NCI-H524 treated with DMSO at 0.1 percent for 48 hours (cell line): Measurements from ENCODE around the gene CIDEA.
"Not testable (repeated sequence)": the region's sequence is repeated elsewhere in the genome, so short reads cannot be mapped to it uniquely, and the experiment has no call there.

Experiments
- DNase-seq: peaks from one replicate; lab custom pipeline; 2025; lab: John Stamatoyannopoulos, UW

CIDEA gene

DNA sequence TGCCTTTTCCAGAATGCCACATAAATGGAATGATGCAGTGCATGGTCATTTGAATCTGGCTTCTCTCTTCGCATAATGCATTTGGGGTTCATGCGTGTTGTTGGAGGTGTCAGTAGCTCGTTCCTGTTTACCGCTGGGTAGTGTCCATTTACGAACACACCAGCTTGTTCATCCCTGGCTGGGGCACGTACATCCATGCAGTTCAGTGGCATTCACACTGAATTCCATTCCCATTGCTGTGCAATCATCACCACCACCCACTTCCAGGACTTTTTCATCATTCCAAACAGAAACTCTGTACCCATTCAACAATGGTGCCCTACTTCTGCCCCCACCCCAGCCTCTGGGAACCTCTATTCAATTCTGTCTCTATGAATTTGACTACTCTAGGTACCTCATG is 14.7 kb upstream of the CIDEA start:
- no peak for DNase-seq

DNA sequence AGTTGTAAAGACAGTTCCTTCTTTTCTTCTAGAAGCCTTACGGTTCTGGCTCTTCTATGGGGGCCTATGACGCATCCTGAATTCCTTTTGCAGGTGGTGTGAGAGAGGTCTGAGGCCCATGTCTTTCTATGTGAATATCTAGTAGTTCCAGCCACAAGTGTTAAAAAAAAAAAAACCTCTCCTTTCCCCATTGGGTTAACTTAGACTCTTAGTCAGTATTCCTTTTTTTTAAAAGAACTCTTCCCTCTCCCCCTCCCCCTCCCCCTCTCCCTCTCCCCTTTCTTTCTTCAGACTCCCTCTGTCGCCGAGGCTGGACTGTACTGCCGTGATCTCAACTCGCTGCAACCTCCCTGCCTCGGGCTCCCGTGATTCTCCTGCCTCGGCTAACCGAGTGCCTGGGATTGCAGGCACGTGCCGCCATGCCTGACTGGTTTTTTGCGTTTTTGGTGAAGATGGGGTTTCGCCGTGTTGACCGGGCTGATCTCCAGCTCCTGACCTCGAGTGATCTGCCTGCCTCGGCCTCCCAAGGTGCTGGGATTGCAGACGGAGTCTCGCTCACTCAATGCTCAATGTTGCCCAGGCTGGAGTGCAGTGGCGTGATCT is 11.4 kb upstream of the CIDEA start:
- DNase-seq = no peak

DNA sequence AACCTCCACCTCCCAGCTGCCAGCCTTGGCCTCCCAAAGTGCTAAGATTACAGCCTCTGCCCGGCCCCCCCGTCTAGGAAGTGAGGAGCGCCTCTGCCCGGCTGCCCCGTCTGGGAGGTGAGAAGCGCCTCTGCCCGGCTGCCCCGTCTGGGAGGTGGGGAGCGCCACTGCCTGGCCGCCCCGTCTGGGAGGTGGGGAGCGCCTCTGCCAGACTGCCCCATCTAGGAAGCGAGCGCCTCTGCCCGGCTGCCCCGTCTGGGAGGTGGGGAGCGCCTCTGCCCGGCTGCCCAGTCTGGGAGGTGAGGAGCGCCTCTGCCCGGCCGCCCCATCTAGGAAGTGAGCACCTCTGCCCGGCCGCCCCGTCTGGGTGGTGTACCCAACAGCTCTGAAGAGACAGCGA is 10.9 kb upstream of the CIDEA start:
- not testable (repeated sequence) for DNase-seq

DNA sequence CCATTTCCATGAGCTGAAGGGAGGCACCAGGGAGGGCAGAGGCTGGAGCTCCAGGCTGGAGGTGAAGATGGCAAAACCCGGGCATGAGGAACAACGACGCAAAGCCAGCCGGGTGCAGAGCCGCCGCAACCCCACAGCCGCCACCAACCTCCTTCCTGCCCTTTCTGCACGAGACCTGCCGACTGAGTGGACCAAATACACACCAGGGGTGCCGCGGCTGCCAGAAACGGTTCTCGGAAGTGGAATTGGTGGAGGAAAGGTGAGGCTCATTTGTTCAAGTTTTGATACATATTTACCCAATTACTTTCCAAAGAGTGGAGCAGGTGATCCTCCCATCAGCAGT is 8.4 kb upstream of the CIDEA start:
- no peak for DNase-seq

DNA sequence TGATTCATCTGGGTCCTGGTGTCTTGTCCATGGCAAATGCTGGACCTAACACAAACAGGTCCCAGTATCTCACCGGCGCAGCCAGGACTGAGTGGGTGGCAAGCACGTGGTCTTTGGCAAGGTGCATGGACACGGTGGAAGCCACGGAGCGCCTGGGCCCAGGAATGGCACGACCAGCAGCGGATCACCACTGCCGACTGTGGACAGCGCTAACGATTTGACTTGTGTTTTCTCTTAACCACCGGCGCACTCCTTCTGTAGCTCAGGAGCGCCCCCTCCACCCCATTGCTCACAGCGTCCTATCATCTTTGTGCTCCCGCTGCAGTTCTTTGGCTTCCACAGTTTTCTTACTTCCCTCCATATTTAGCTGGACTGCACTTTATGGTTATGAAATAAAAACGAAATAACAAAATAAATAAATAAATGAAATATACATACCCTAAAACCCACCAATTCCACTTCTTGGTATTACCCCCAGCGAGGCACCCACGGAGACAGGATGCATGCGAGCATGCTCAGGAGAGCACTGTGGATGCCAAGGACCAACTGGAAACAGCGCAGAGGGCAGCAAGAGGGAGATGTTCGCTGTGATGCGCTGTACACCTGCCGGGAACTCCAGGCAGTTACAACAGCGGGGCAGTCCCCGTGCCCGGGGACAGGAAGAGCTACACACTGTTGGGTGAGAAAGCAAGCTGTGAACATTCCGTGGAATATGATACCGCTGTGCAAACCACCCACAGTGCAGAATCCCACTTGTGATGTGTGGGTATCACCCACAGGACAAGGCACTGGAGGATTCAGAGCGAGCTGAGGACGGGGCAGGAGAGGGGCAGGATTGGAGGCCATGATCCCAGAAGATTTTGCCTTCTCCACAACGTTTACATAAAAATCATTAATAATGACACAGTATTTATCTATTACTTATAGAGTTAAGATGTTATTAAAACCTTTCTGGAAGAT is 7.0 kb upstream of the CIDEA start:
- DNase-seq = no peak

DNA sequence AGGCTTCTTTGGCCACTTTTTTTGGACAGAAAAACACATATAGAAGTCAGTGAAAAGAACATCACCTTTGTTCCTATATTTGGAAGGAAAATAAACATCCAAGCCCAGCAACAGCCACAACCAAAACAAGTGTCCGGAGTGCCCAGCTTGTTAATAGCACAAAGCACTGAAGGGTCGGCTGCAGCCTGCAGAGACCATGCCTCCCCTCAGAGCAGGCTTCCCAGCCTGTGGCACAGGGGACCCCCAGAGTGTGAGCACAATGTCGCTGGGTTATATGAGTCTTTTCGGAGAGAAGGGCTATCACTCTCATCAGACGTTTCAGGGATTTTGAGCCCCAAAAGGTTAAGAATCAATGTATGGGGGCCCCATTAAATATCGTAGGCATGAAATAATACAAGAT is 6.2 kb upstream of the CIDEA start:
- no peak for DNase-seq

DNA sequence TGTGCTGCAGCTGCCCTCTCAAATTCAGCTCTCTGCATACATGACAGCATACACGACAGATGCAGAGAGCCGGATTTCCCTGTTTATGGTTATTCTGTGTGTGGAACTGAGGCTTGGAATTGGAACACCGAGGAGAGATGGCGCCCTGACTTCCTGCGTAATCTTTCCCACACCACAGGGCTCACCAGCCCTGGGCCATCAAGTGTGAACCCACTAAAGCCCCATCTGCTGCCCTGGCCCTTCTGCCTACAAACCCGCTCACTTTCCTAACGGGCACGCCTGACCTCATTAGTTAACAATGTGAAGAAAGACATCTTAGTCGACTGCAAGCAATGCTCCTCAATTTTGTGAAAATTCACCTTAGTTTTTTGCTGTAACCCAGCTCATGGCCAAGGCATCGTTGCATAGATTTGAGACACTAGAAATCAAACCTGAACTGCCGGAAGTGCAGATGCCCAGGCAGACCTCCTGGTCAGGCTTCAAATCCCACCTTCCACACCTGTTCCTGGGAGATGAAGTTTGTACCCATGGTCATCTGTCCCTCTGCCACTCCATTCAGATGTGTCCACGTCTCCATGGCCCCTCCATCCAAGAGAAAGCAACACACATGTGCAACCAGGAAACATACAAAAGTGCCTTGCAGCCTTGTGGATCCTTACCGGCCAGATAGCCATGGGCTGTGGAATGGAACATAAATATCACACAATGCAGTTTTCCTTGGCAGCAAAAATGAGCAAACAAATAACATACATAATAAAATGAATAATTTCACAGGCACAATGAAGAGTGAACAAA is 5.0 kb upstream of the CIDEA start:
- DNase-seq = no peak

DNA sequence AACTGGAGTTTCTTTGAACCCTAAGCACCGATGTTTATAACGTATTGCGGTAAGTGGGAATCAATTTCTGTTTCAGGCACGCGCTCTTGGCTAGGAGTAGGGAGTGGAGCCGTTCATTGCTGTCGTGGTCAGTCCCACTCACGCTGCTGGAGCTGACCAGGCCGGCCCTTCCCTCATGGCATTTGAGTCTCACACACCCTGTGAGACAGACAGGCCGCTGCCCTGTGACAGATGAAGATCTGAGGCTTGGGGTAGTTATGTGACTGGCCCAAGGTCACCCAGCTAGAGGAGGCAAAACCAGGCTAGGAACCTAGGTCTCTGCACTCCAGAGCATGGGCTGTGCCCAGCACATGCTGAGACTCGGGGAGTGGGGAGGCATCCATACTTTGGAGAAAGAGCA is 2.9 kb upstream of the CIDEA start:
- DNase-seq = no peak

DNA sequence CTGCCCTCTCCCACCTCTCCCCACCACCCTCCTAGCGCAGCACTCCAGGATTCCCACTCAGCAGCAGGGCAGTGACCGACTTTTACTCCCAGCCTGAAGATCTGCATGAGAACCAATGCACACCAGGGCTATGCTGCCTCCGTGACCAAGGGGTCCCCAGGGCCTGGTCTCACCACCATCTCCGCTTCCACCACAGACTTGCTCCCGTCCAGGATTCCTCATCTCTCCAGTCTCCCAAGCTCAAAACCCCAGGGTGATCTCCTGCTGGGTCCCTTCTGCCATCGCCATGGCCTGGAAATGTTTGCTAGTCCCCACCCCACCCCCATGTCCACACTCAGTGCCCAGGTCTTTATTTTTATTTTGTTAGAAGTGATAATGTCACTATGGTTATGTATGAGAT is 2.1 kb upstream of the CIDEA start:
- no peak for DNase-seq

DNA sequence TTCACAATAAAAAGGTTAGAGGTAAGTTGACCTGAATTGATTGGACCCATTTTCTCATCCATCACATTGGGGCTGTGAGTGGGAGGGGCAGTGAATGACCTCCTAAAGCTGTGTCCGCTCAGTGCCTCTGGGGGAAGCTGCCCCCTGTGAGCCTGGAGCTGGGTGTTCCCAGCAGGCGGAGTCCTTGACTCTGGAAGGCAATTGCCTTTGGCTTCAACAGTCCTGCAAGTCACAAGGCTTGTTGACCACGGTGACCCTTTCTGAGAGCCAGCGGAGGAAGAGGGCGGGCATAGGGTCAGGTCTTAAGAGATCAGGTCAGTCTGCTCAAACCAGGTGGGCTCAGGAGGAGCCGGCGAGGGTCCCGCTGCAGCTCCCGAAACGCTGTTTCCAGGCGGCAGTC is 1.1 kb upstream of the CIDEA start:
- DNase-seq = no peak

DNA sequence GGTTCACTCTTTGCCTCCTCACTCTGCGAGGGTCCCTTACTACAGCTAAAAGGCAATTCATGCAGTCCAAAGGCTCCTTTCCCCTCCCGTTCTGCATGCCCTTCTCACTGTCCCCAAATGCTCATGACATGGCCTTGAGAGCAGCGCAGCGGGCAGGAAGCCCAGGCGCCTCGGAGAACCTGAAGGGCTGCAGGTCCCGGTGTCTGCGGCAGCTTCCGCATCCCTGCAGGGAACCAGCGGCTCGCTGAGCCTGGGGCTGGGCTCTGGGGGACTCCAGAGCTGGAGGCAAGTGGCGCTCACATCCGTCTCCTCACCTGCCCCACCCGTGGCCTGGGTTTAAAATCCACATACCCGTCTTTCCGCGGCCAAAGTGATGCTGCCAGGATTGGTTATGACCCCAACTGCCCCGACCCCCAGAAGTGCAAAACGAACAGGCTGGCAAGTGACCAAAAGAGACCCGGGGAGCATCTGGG is 462 bp upstream of the CIDEA start:
- DNase-seq = no peak

DNA sequence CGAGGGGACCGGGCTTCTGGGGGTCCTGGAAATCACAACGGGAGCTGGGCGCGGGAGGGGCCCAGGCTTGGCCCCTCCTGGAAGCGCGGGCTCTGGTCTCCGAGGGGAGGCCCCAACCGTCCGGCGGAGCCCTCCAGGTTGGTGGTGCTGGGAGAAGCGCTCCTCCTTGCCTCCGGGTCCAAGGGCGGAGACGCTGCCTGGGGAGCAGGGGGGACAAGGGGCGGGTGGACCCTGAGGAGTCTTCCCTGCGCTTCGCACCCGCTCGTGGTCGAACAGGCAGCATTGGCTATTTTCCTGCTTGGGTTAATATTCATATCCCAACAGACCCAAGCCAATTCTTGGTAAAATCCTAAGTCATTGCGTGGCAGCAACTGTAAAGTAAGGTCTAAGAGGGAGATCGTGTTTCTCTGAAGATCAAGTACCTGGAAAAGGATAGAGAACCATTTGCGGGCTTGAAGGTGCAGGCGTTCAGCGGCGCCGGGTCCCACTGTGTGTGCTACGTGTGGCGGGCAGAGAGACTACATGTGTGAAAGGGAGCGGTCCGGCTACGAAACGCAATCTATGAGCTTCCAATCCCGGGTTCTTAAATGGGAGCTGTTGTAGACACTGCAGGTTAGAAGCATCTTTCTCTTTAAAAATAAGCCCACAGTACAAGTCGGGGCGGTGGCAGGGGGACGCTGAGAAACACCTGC is 805 bp downstream of the CIDEA start:
- DNase-seq = no peak

DNA sequence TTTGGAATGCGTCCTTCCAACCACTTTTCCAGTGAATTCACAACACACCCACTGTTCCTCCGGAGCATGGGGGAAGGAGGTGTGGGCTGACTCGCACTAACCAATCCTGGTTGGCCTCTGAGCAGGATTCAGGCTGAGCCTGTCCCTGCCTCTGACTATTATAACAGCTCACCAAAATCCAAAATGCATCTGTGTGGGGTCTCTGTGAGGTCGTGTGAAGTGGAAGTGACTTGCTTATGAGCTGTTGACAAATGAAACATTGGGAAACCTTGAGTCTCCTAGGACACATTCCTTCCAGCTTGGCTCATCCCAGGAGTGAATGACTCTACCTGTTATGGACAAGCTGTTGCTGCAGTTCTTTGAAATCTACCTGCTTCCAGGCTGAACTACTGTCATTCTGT is 1.5 kb downstream of the CIDEA start:
- DNase-seq = no peak

DNA sequence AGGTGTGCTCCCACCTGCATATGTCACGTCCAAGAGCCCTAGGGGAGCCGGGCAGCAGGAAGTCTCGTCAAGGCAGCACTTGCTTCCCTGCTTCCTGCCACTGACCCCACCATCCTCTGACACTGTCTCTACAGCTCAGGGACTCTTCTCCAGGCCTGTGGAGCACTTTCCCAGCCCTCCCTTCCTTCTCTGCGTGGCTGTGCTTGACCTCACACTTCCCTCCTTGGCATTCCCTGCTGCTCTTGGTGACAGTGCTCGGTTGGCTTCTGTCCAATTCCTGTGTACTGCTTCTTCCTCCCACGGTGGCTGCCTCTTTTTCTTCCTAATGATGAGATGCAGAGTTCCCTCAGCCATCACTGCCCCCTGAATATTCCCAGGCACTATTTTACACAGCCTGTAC is 2.8 kb downstream of the CIDEA start:
- no peak for DNase-seq

DNA sequence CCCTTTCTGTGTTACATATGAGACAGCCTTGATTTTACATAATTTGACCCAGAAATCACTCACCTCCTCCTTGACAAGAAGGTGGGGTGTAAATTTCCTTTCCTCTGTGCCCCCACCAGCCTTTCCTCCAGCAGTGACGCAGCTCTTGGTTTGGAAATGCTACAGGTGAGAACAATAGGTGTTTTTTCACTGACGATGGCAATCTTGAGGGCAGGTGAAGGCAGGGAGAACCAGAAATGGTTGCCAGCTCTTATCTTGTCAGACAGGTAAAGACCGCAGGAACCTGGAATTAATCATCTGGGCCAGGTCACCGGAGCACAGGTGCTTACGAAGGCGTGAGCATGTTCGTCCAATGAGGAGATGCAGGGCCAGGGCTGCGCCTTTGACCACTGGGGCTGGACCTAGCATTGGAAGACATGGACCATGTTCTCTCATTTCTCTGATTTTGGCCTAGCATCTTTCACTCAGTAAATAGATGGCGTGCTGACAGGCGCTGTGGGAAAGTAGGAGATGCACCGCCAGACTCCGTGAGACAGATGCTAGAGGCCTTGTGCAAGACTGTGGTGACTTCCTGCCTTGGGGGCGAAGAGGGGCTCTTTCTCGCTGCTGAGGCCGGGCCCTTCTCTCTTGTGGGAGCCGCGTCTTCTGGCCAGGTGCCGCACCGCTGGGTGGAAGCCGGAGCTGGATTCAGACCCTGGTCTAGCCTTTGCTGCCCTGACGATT is 4.0 kb downstream of the CIDEA start:
- no peak for DNase-seq

DNA sequence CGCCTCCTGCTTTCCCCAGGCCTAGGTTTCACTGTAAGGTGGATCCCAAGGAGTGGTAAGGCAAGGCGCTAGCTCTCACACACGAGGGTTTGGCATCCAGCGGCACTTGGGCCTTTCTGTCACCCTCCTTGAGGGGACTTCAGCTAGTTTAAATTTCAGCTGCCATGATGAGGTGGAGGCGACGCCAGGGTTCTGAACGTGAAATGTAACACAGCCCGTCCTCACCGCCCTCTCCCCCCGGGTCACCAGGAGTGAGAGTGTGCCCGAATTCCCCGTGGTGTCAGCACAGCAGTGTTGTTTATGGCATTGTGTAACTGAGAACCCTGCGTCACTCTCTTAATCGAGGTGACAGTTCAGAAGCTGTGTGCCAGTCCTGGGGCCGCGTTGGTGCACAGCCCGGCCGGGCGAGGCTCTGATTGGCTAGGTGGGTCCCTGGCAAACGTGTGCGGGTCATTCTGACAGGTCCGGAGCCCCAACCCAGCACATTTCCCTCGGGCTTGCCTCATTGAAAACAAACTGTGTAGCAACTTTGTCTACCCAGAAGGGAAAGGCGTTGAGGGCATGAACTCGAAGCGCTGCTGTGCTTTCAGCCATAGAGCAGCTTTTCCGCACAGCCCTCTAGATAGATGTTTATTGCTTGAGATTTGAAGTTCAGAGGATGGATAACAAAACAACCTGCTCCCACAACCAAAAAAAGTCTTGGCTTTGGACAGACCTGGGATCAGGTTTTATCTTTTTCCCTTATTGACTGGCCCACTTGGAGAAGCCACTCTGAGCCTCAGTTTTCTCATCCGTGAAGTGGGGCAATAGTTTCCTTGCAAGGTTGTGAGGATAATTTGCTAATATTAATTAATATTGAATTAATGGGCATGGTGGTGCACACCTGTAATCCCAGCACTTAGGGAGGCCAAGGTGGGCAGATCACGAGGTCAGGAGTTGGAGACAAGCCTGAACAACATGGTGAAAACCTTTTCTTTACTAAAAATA is 4.9 kb downstream of the CIDEA start:
- no peak for DNase-seq

DNA sequence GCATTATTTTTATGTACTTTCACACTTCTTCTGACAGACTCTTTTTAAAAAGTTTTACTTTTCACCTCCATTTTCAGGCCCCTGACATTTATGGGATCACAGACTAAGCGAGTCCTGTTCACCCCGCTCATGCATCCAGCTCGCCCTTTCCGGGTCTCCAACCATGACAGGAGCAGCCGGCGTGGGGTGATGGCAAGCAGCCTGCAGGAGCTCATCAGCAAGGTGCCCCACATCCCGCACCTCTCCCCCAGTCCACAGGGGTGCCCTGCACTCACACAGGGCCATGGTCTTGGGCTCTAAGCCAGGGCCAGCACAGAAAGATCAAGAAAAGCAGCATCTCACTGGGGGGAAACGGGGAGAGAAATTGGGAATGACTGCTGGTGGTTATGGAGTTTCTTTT is 8.6 kb downstream of the CIDEA start:
- no peak for DNase-seq

DNA sequence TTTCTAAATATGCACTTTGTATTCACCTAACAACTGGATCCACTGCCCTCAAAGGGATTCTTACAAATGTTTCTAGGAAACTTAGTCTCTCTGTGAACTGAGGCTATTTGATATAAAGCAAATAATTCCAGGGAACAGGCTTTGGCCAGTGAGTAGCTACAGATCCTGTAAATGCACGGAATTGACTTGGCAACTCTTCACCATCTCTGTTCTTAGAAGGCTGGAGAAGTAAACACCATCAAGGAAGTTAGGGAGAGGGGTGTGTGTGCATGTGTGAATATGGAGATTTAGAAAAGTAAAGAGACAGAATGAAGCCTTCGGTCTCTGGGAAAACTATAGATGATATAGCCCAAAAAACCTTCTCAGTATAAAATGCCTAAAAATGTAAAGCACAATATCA is 10.7 kb downstream of the CIDEA start:
- no peak for DNase-seq

DNA sequence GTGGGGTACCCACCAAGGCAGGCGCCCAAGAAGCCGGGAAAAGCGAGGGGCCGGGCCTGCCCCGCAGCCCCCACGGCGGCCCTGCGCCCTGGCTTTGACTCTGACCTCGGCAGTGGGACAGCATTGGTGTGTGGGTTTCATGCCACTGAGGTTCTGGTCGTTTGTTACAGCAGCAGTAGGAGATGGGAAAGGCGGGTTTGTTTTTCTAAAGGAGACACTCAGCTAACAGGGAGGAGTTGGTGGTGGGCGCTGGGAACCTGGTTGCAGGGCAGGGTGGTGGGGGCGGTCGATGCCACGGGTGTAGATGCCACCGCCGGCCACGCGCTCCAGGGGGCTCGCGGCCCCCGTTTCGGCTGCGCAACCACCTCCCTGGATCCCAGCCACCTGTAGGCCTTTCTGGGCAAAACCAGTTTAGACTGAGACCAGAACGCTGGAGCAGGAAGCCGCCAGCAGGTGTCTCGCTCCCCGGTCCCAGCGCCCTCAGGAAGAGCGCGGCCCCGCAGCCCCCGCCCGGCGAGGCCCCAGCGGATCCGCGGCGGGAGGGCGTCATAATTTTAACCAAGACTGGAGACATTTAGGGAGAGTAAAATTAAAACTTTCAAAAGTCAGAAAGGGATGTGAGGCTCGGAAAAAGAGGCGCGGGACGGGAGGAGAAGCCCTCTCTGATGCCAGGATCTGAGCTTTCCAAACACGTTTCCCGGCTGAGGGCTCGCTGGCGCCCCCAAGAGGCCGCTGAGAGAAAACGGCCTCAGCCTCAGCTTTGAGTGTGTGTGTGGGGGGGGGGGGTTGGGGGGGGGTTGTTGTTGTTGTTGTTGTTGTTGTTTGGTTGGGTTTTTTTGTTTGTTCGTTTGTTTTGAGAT is 17.4 kb downstream of the CIDEA start:
- DNase-seq = no peak
